CD4-positive, alpha-beta T cell treated with Interleukin-21 for 1 hour (primary cell): ENCODE measurements around the gene ZSCAN5A.
"Not testable (repeated sequence)": the region's sequence is repeated elsewhere in the genome, so short reads cannot be mapped to it uniquely, and the experiment has no call there.

Source experiments
- DNase-seq: peaks from one replicate; pipeline ENCODE4 v3.0.0-alpha.2; 2020

ZSCAN5A gene

GRCh38 chr19:56197646-56198045, 117.0 kb downstream of the ZSCAN5A start, which contains the start of gene ZSCAN5B:
TSS of gene ZSCAN5B (minus strand) at chr19:56197783. CDS start at chr19:56193052, 4,731 bp downstream.
- not testable (repeated sequence) for DNase-seq

GRCh38 chr19:56193981-56194640, 120.5 kb downstream of the ZSCAN5A start:
- no peak for DNase-seq

GRCh38 chr19:56191711-56192110, 122.9 kb downstream of the ZSCAN5A start:
- DNase-seq = no peak

- DNase-seq = no peak
These were observed 123.5 kb downstream of the ZSCAN5A start for GRCh38 chr19:56191115-56191514.

GRCh38 chr19:56189785-56190184, 124.9 kb downstream of the ZSCAN5A start:
- no peak for DNase-seq

- DNase-seq = no peak
These were observed 136.9 kb downstream of the ZSCAN5A start for GRCh38 chr19:56177564-56178243.

- DNase-seq = no peak
These were observed 137.8 kb downstream of the ZSCAN5A start for GRCh38 chr19:56176881-56177280.

GRCh38 chr19:56176310-56176709, 138.3 kb downstream of the ZSCAN5A start:
- not testable (repeated sequence) for DNase-seq

- not testable (repeated sequence) for DNase-seq
These were observed 138.8 kb downstream of the ZSCAN5A start, which contains the start of gene GALP for GRCh38 chr19:56175861-56176307. TSS of gene GALP (plus strand) at chr19:56176008. CDS start at chr19:56177109, 1,101 bp downstream.

GRCh38 chr19:56174550-56174949, 140.1 kb downstream of the ZSCAN5A start:
- no peak for DNase-seq

GRCh38 chr19:56174086-56174485, 140.6 kb downstream of the ZSCAN5A start:
- no peak for DNase-seq
